Measurements from ENCODE around the gene SH3BP1. TPM values are rescaled to one million over a fixed set of nuclear protein-coding genes. Genes with fewer than 3 reads are reported as not detected.
"Not testable (repeated sequence)": the region's sequence is repeated elsewhere in the genome, so short reads cannot be mapped to it uniquely, and the experiment has no call there.

The SH3BP1 gene
- total RNA-seq, 1 donor from 2014 or later: 31.9 TPM

DNA sequence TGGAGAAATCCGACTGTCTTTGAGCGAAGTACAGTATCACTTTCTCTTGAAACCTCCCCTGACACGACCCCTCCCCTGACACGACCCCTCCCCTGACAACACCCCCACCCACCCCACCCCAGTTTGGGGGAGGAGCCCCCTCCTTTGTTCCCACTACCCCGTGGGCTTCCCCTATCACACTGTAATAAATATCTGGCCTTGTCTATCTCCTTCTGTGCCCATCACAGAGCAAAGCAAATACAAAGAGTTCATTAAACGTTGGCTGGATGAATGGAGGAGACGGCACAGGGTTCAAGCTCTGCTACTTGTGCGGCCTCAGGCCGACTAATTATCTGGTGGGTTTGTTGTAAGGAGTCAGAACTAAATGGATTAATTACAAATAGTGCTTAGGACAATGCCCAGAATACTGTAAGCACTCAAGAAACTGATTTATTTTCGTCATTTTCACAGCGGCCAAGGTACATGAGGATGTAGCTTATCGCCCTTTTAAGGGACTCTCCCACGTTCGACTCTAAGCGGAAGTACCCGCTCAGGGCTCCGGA, 31.5 kb upstream of the SH3BP1 start:
- Mint-ChIP-seq H3K27me3 (ENCODE audit: low read depth) (no peaks in the 10 kb centered on the region), H3K9me3 (no peaks in the 10 kb centered on the region), H3K36me3 (no peaks in the 10 kb centered on the region), H3K4me1 (peaks cover 40% of the 10 kb centered on the region), H3K27ac (peak overlapping the region; percentile 99), H3K4me3 (peak overlapping the region; percentile 88)
- TF ChIP-seq, protein P1, sequence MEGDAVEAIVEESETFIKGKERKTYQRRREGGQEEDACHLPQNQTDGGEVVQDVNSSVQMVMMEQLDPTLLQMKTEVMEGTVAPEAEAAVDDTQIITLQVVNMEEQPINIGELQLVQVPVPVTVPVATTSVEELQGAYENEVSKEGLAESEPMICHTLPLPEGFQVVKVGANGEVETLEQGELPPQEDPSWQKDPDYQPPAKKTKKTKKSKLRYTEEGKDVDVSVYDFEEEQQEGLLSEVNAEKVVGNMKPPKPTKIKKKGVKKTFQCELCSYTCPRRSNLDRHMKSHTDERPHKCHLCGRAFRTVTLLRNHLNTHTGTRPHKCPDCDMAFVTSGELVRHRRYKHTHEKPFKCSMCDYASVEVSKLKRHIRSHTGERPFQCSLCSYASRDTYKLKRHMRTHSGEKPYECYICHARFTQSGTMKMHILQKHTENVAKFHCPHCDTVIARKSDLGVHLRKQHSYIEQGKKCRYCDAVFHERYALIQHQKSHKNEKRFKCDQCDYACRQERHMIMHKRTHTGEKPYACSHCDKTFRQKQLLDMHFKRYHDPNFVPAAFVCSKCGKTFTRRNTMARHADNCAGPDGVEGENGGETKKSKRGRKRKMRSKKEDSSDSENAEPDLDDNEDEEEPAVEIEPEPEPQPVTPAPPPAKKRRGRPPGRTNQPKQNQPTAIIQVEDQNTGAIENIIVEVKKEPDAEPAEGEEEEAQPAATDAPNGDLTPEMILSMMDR (IDR thresholded peaks at IDR 0.05; ENCODE audit: unreplicated experiment): no peak
- DNase-seq (ENCODE audit: low spot score in 2 of 2, unreplicated experiment in 2 of 2): no peak

DNA sequence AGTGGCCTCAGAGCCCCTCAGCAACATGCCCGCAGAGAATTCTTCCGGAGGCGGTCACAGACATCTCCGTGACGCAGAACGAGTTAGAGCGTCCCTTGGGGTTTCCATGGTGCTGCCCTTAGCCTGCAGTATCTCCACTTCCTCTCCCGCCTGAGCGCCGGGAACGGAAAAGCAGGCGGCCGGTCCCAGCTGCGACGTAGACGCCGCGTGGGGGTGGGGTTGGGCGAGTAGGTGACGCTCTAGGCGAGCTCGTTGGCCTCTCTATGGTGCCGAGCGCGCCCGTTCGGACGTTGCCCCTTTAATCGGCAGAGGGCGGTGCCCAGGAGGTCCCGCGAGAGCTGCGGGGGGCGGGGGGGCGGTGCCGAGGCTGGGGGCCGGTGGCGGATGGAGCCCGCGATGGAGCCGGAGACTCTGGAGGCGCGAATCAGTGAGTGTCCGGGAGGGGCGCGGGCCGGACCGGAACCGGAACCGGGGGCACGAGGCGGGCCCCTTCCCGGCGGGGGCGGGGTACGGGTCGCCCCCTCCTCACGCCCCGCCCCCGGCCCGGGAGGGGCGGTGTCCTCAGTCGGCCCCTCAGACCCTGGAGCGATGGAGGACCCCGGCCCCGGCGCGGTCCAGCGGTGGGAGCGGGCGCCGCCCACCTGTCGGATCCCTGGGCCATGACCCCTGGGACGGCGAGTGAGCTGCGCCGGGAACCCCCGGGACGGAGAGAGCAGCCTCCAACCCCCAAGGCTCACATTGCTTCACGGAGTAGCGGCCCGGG, 30.8 kb upstream of the SH3BP1 start, which contains the start of gene GGA1:
Gene GGA1 (plus strand): TSS at position 358 of the 763 bp plus-strand sequence. CDS start 27 bp downstream, at position 385.
- Mint-ChIP-seq H3K27ac (peak within 1 kb of the TSS; percentile 99), H3K4me1 (peaks cover 44% of the 10 kb centered on the region), H3K36me3 (no peaks in the 10 kb centered on the region), H3K9me3 (no peaks in the 10 kb centered on the region), H3K4me3 (peak within 1 kb of the TSS; percentile 88), H3K27me3 (ENCODE audit: low read depth) (no peaks in the 10 kb centered on the region)
- TF ChIP-seq, protein P1 (IDR thresholded peaks at IDR 0.05; ENCODE audit: unreplicated experiment): peak; percentile 4
- DNase-seq (ENCODE audit: low spot score in 2 of 2, unreplicated experiment in 2 of 2): peak; percentile 82 to 90

DNA sequence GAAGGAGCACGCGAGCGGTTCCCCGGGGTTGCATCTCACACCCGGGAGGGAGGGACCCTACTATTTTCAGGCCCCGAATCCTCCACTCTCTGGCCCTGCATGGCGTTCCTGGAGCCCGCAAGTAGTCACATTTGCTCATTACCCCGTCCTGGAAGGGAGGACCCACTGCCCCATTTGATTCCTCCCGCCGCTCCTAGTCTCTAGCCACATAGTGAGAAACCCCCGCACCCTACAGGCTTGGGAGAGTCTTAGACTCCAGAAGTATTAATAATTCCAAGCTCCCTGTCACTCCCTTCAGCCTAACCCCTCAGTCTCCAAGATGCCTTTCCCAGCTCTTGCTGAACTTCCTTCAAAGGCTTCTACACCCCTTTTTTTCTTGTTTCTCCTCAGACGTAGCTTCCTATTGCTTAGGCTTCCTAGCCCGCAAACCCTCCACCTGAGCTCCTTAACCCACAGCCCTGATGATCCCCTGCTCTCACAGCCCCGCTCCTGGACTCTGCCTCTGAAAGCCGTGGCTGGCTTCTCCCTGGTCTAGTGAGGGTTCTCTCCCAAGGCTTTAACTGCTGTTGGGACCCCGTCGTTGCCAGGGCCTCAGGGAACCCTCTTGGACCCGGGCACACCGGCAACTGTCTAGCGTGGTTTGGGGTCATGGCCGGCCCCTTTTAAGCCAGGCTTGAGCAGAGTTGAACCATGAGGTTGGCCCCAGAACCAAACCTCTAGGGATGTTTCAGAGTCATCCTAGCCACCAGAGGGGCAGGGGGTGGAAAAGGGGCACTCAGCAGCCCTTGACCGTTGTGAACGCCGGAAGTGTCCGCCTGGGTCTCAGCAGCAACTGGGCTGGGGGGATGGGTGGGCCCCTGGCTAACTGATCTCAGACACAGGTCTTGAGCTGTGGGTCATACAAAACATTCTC, 30.0 kb upstream of the SH3BP1 start:
- Mint-ChIP-seq H3K9me3 (no peaks in the 10 kb centered on the region), H3K4me3 (peak overlapping the region; percentile 86), H3K4me1 (peaks cover 45% of the 10 kb centered on the region), H3K27ac (peak overlapping the region; percentile 97), H3K36me3 (no peaks in the 10 kb centered on the region), H3K27me3 (ENCODE audit: low read depth) (no peaks in the 10 kb centered on the region)
- DNase-seq (ENCODE audit: low spot score in 2 of 2, unreplicated experiment in 2 of 2): no peak
- TF ChIP-seq, protein P1 (IDR thresholded peaks at IDR 0.05; ENCODE audit: unreplicated experiment): no peak

DNA sequence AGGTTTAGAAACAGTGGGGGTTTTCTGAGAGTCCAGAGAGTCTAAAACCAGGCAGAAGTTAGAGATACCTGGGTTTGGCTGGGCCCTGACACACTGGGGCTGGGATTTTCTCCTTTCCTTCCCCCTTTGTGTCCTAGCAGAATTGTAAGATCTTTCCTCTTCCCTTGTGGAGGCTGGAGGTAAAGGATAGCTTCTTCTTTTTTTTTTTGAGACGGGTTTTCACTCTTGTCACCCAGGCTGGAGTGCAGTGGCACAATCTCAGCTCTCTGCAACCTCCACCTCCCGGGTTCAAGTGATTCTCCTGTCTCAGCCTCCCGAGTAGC, 29.4 kb upstream of the SH3BP1 start:
- H3K36me3 Mint-ChIP-seq; H3K9me3 Mint-ChIP-seq; H3K27me3 Mint-ChIP-seq (ENCODE audit: low read depth); DNase-seq (ENCODE audit: low spot score in 2 of 2, unreplicated experiment in 2 of 2): not testable (repeated sequence)
- H3K27ac Mint-ChIP-seq: peak overlapping the region; percentile 97
- H3K4me3 Mint-ChIP-seq: peak overlapping the region; percentile 86
- H3K4me1 Mint-ChIP-seq: peaks cover 45% of the 10 kb centered on the region

DNA sequence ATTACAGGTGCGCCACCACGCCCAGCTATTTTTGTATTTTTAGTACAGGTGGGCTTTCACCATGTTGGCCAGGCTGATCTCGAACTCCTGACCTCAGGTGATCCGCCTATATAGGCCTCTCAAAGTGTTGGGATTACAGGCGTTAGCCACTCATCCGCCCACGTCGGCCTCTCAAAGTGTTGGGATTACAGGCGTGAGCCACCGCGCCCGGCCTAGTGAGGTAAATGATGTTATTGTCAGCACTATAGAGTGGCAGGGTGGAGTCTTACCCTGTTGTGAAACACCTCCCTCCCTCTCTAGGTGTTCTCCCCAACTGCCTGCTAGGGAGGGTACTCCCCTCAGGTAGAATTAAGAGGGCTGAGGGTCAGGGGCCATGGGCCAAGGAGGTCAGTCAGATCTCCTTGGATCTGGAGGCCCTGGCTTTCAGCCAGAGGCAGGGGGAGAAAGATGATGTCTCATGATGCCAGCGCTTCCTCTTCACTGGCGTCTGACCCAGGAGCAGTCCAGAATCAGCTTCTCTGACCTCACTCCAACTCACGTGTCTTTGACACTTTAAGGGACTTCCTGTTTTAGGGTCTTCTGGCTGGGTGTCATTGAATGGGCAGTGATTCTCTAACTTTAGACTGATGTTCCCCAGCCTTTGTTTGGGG, 28.9 kb upstream of the SH3BP1 start:
- no peaks in the 10 kb centered on the region for H3K27me3 Mint-ChIP-seq (ENCODE audit: low read depth)
- no peak for DNase-seq (ENCODE audit: low spot score in 2 of 2, unreplicated experiment in 2 of 2)
- no peaks in the 10 kb centered on the region for H3K9me3 Mint-ChIP-seq
- peak overlapping the region; percentile 86 for H3K4me3 Mint-ChIP-seq
- TF ChIP-seq, protein P1 (IDR thresholded peaks at IDR 0.05; ENCODE audit: unreplicated experiment): no peak
- H3K4me1 Mint-ChIP-seq: peaks cover 41% of the 10 kb centered on the region
- no peak overlapping the region for H3K27ac Mint-ChIP-seq
- peaks cover 2% of the 10 kb centered on the region for H3K36me3 Mint-ChIP-seq
